ENCODE data around the gene SENP5. TPM values are rescaled to one million over a fixed set of nuclear protein-coding genes. Genes with fewer than 3 reads are reported as not detected.

The SENP5 gene
- total RNA-seq, 1 experiment from 2014 or later: 27.6 TPM

DNA sequence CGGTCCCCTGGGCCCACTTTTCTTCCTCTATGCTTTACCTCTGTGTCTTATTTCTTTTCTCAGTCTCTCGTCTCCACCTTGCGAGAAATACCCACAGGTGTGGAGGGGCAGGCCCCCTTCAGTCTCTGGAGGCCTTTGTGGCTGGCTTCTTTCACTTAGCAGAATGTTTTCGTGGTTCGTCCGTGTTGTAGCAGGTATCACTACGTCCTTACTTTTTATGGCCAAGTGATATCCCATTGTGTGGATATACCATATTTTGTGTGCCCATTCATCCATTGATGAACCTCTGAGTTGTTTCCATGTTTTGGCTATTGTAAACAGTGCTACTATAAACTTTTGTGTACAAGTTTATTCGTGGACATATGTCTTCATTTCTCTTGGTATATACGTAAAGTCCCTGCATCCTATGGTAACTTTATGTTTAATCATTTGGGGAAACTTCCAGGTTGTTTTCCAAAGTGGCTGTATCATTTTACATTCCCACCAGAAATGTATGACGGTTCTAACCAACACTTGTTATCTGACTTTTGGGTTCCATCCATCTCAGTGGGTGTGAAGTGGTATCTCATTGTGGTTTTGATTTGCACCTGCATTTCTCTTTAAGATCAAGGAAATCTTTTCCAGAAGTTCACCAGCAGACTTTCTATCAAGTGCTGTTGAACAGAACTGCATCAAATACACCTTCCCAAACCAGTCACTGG, 95.4 kb downstream of the SENP5 start:
- no peak overlapping the region for H2AFZ ChIP-seq (ENCODE audit: low read depth, low read length, poor library complexity, severe bottlenecking)
- no peaks in the 10 kb centered on the region for H3K9me2 ChIP-seq (ENCODE audit: insufficient read depth)
- no peak for DNase-seq (ENCODE audit: low read depth, low spot score)
- TF ChIP-seq YY1 (IDR thresholded peaks at IDR 0.05; ENCODE audit: extremely low read depth, insufficient replicate concordance, low read depth, low read length) (no peak), FOSL1 (IDR thresholded peaks at IDR 0.05; ENCODE audit: low read depth) (no peak), EGR1 (IDR thresholded peaks at IDR 0.05; ENCODE audit: low read depth) (no peak), JUND (IDR thresholded peaks at IDR 0.05) (no peak), EZH2phosphoT487 (IDR thresholded peaks at IDR 0.05; ENCODE audit: borderline replicate concordance) (no peak), POLR2A (IDR thresholded peaks at IDR 0.05; ENCODE audit: borderline replicate concordance, extremely low read depth, insufficient read depth, insufficient read length) (no peak), ZNF274 (IDR thresholded peaks at IDR 0.05; ENCODE audit: low read depth, low read length) (no peak), MAX (IDR thresholded peaks at IDR 0.05) (no peak)
- TF ChIP-seq, protein P1, sequence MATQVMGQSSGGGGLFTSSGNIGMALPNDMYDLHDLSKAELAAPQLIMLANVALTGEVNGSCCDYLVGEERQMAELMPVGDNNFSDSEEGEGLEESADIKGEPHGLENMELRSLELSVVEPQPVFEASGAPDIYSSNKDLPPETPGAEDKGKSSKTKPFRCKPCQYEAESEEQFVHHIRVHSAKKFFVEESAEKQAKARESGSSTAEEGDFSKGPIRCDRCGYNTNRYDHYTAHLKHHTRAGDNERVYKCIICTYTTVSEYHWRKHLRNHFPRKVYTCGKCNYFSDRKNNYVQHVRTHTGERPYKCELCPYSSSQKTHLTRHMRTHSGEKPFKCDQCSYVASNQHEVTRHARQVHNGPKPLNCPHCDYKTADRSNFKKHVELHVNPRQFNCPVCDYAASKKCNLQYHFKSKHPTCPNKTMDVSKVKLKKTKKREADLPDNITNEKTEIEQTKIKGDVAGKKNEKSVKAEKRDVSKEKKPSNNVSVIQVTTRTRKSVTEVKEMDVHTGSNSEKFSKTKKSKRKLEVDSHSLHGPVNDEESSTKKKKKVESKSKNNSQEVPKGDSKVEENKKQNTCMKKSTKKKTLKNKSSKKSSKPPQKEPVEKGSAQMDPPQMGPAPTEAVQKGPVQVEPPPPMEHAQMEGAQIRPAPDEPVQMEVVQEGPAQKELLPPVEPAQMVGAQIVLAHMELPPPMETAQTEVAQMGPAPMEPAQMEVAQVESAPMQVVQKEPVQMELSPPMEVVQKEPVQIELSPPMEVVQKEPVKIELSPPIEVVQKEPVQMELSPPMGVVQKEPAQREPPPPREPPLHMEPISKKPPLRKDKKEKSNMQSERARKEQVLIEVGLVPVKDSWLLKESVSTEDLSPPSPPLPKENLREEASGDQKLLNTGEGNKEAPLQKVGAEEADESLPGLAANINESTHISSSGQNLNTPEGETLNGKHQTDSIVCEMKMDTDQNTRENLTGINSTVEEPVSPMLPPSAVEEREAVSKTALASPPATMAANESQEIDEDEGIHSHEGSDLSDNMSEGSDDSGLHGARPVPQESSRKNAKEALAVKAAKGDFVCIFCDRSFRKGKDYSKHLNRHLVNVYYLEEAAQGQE (IDR thresholded peaks at IDR 0.05; ENCODE audit: low read depth): no peak
- no peak overlapping the region for H3K4me3 ChIP-seq (replicated peaks in 1 of 2; ENCODE audit: low read depth in 1 of 2, low read length in 2 of 2)
- no peak overlapping the region for H3K27ac ChIP-seq (ENCODE audit: low read depth, low read length)
- H3K9ac ChIP-seq (ENCODE audit: low read length): no peak overlapping the region
- no peak for ATAC-seq
- no peaks in the 10 kb centered on the region for H3K27me3 ChIP-seq (ENCODE audit: insufficient read depth, low read length)
- intact Hi-C loops (cut with micrococcal nuclease): no loop called here
- ChIA-PET CTCF (no interaction called here), RAD21 (ENCODE audit: low non-redundant PET in 1 of 2, low total read pairs in 2 of 2, uncharacterized antibody in 2 of 2, unreplicated experiment in 2 of 2) (no interaction called here), POLR2A (no interaction called here)
- H3K9me3 ChIP-seq (ENCODE audit: control insufficient read depth in 1 of 2, insufficient read depth in 1 of 2, low read depth in 1 of 2, low read length in 2 of 2): no peaks in the 10 kb centered on the region
- H3K4me2 ChIP-seq (ENCODE audit: low read length): no peak overlapping the region
- no TSS peak for BruUV-seq (replicated peaks)
- no peaks in the 10 kb centered on the region for H3K36me3 ChIP-seq (ENCODE audit: control insufficient read depth in 1 of 2, insufficient read depth in 2 of 2, low read length in 2 of 2)
- peaks cover 0 to 2% of the 10 kb centered on the region in 2 experiments; a peak in 1 of 4 replicates for H3K4me1 ChIP-seq (ENCODE audit: control insufficient read depth in 1 of 2, insufficient read depth in 2 of 2, low read length in 2 of 2)
- no peaks in the 10 kb centered on the region for H3K79me2 ChIP-seq (ENCODE audit: insufficient read depth, low read length)
- no peaks in the 10 kb centered on the region for H4K20me1 ChIP-seq (ENCODE audit: insufficient read depth)

Data from HCT116 (cell line).